ENCODE data around the gene INPP5A.

DNA sequence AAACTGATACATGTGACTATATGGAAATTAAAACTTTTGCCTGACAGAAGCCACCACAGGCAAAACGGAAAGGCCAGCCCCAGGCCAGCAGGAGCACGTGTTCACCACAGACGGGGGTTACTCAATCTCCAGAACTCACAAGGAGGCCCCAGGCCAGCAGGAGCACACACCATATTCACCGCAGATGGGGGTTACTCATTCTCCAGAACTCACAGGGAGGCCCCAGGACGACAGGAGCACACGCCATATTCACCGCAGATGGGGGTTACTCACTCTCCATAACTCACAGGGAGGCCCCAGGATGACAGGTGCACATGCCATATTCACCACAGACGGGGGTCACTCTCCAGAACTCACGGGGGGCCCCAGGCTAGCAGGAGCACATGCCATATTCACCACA lies 186.9 kb downstream of the INPP5A start:
- TF ChIP-seq CTCF (IDR thresholded peaks at IDR 0.05; ENCODE audit: low read length) (no peak), EZH2 (optimal IDR thresholded peaks at IDR 0.05; ENCODE audit: low read depth, low read length) (no peak), EZH2phosphoT487 (IDR thresholded peaks at IDR 0.05; ENCODE audit: low read length) (no peak)
